Tibial nerve (tissue), 4 donors: Measurements from ENCODE around the gene MTURN. TPM values are rescaled to one million over a fixed set of nuclear protein-coding genes. Genes with fewer than 3 reads are reported as not detected.
A peak's percentile ranks its signal among the peaks of the same experiment; 100 is the strongest.

Source experiments
- DNase-seq, 2 donors: peaks; one replicate each; pipeline ENCODE4 v3.0.0-alpha.2; 2019; ENCODE audit warnings: low spot score in 2 of 2
- H3K27ac ChIP-seq, 4 donors: fragments of 200-600 bp; sonication (generic) in 3 of 4; one replicate each; pipeline ENCODE4 v1.5.1; 2017 to 2019; ENCODE audit warnings: mild to moderate bottlenecking in 1 of 4
- H3K27me3 ChIP-seq, 2 donors: fragments of 200-600 bp; sonication (generic) in 1 of 2; one replicate each; pipeline versions ENCODE4 v1.5.1 to v1.6.0; 2017 to 2019
- H3K36me3 ChIP-seq, 3 donors: fragments of 200-600 bp; sonication (generic); one replicate each; pipeline ENCODE4 v1.5.1; 2018 to 2019
- H3K4me1 ChIP-seq, 4 donors: fragments of 200-600 bp; sonication (generic) in 3 of 4; one replicate each; pipeline ENCODE4 v1.5.1; 2017 to 2019
- H3K4me3 ChIP-seq, 4 donors: fragments of 200-600 bp; sonication (generic) in 3 of 4; one replicate each; pipeline ENCODE4 v1.5.1; 2017 to 2019; ENCODE audit warnings: mild to moderate bottlenecking in 1 of 4, moderate library complexity in 1 of 4
- H3K9me3 ChIP-seq, 4 donors: fragments of 200-600 bp; sonication (generic) in 3 of 4; one replicate each; pipeline ENCODE4 v1.5.1; 2017 to 2019
- EP300 ChIP-seq, 2 donors: sonication (generic); formaldehyde crosslinking; IDR thresholded peaks; one replicate each; pipeline ENCODE4 v1.6.1; 2017; ENCODE audit warnings: antibody characterized with exemption in 2 of 2, mild to moderate bottlenecking in 1 of 2
- POLR2A ChIP-seq, 2 donors: fragments of 450-650 bp; IDR thresholded peaks; one replicate each; pipeline ENCODE4 v1.6.1; 2017; ENCODE audit warnings: antibody characterized with exemption in 2 of 2, mild to moderate bottlenecking in 2 of 2, moderate library complexity in 2 of 2
- WGBS, 2 donors: methylation state at CpG; one replicate each; pipeline ENCODE4 v1.1.5; 2018; 5-methylcytosine and 5-hydroxymethylcytosine counted together
- total RNA-seq, 4 donors: library from RNA; depleted of rRNA; stranded (reverse); fragments of >200 nt; gene quantifications; one replicate each; pipeline ENCODE4 v1.1.0, GENCODE V29; 2016
- TF ChIP-seq, protein P1 (sequence below), 5 experiments: fragments of 200-600 bp in 3 of 5; fragments of 450-650 bp in 2 of 5; sonication (generic) in 3 of 5; IDR thresholded peaks; one replicate each; pipeline ENCODE4 v1.5.1; 2016 to 2019; ENCODE audit warnings: antibody characterized with exemption in 5 of 5, mild to moderate bottlenecking in 3 of 5, moderate library complexity in 2 of 5

MTURN gene
- total RNA-seq, 4 donors from 2014 or later = 156 to 246 (median 186) TPM

DNA sequence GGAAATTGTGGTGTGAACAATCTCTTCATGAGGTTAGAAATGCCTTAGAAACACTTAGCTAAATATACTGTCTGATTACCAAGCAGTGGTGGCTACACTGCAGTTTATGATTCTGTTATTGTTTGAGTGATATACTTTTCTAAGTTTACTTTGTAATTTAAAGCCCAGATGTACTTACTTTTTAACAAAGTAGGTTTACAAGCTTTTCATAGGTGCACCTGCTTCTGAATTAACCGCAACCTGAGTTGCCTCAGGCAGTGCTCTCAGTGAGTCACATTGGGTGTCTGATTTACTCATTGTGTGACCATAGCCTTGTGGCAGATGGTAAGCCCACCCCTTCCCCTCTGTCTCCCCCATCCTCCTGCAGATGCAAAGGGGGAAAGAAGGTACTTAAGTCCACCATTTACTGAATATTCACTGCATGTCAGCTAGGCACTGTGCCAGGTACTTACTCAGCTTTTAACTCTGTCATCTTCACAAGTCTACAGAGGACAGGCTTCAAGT is 9.0 kb downstream of the MTURN start:
- H3K4me1 ChIP-seq = peaks cover 0 to 89% (median 29%) of the 10 kb centered on the region in 4 donors
- peak overlapping the region in 3 of 4 donors; percentile 52 to 98 (median 79) for H3K27ac ChIP-seq
- H3K9me3 ChIP-seq = no peaks in the 10 kb centered on the region
- WGBS, 2 donors = 92 to 100% methylated on average over 1 of the region's 1 CpG
- no peak for TF ChIP-seq EP300 (IDR thresholded peaks at IDR 0.05)
- TF ChIP-seq, protein P1, sequence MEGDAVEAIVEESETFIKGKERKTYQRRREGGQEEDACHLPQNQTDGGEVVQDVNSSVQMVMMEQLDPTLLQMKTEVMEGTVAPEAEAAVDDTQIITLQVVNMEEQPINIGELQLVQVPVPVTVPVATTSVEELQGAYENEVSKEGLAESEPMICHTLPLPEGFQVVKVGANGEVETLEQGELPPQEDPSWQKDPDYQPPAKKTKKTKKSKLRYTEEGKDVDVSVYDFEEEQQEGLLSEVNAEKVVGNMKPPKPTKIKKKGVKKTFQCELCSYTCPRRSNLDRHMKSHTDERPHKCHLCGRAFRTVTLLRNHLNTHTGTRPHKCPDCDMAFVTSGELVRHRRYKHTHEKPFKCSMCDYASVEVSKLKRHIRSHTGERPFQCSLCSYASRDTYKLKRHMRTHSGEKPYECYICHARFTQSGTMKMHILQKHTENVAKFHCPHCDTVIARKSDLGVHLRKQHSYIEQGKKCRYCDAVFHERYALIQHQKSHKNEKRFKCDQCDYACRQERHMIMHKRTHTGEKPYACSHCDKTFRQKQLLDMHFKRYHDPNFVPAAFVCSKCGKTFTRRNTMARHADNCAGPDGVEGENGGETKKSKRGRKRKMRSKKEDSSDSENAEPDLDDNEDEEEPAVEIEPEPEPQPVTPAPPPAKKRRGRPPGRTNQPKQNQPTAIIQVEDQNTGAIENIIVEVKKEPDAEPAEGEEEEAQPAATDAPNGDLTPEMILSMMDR (IDR thresholded peaks at IDR 0.05) = no peak
- TF ChIP-seq POLR2A (IDR thresholded peaks at IDR 0.05) = no peak
- H3K36me3 ChIP-seq = peaks cover 0 to 7% (median 0%) of the 10 kb centered on the region in 3 donors
- no peak overlapping the region for H3K4me3 ChIP-seq
- H3K27me3 ChIP-seq = no peaks in the 10 kb centered on the region
- no peak for DNase-seq

- 88 to 90% methylated on average over 5 of the region's 5 CpGs for WGBS, 2 donors
- TF ChIP-seq EP300 (IDR thresholded peaks at IDR 0.05) = no peak
- no peak for TF ChIP-seq POLR2A (IDR thresholded peaks at IDR 0.05)
- TF ChIP-seq, protein P1 (IDR thresholded peaks at IDR 0.05) = no peak
Measured at GRCh38 chr7:30144657-30145306, 10.0 kb downstream of the MTURN start.

GRCh38 chr7:30145426-30145970 is 10.7 kb downstream of the MTURN start:
- TF ChIP-seq POLR2A (IDR thresholded peaks at IDR 0.05) (no peak), EP300 (IDR thresholded peaks at IDR 0.05) (no peak)
- TF ChIP-seq, protein P1 (IDR thresholded peaks at IDR 0.05) = no peak
- peaks cover 0 to 23% (median 0%) of the 10 kb centered on the region in 3 donors for H3K36me3 ChIP-seq
- 64 to 71% methylated on average over 6 of the region's 6 CpGs for WGBS, 2 donors
- no peak for DNase-seq
- no peak overlapping the region for H3K4me3 ChIP-seq
- no peaks in the 10 kb centered on the region for H3K27me3 ChIP-seq
- H3K4me1 ChIP-seq = peaks cover 0 to 74% (median 25%) of the 10 kb centered on the region in 4 donors
- peak overlapping the region in 2 of 4 donors; percentile 79 to 98 for H3K27ac ChIP-seq
- H3K9me3 ChIP-seq = no peaks in the 10 kb centered on the region

More at GRCh38 chr7:30144657-30145306, 10.0 kb downstream of the MTURN start:
- no peak for DNase-seq
- H3K36me3 ChIP-seq = peaks cover 0 to 17% (median 0%) of the 10 kb centered on the region in 3 donors
- H3K4me3 ChIP-seq = no peak overlapping the region
- peaks cover 0 to 81% (median 27%) of the 10 kb centered on the region in 4 donors for H3K4me1 ChIP-seq
- H3K27ac ChIP-seq = peak overlapping the region in 2 of 4 donors; percentile 79 to 98
- H3K27me3 ChIP-seq = no peaks in the 10 kb centered on the region
- no peaks in the 10 kb centered on the region for H3K9me3 ChIP-seq

- Histone ChIP-seq H3K9me3 (no peaks in the 10 kb centered on the region), H3K36me3 (peaks cover 0 to 30% (median 0%) of the 10 kb centered on the region in 3 donors), H3K27ac (peak overlapping the region in 2 of 4 donors; percentile 79 to 98), H3K27me3 (no peaks in the 10 kb centered on the region), H3K4me3 (no peak overlapping the region), H3K4me1 (peaks cover 0 to 67% (median 25%) of the 10 kb centered on the region in 4 donors)
- DNase-seq = no peak
- WGBS, 2 donors = 68 to 76% methylated on average over 13 of the region's 13 CpGs
- TF ChIP-seq, protein P1 (IDR thresholded peaks at IDR 0.05) = no peak
- TF ChIP-seq POLR2A (IDR thresholded peaks at IDR 0.05) (no peak), EP300 (IDR thresholded peaks at IDR 0.05) (no peak)
Measured at GRCh38 chr7:30146127-30146612, 11.4 kb downstream of the MTURN start.

GRCh38 chr7:30147223-30147622 is 12.4 kb downstream of the MTURN start:
- Histone ChIP-seq H3K4me3 (no peak overlapping the region), H3K9me3 (no peaks in the 10 kb centered on the region), H3K27me3 (no peaks in the 10 kb centered on the region), H3K36me3 (peaks cover 0 to 40% (median 0%) of the 10 kb centered on the region in 3 donors), H3K27ac (peak overlapping the region in 2 of 4 donors; percentile 79 to 98), H3K4me1 (peaks cover 0 to 57% (median 20%) of the 10 kb centered on the region in 4 donors)
- DNase-seq = no peak
- WGBS, 2 donors = 57 to 67% methylated on average over 4 of the region's 4 CpGs
- no peak for TF ChIP-seq EP300 (IDR thresholded peaks at IDR 0.05)
- no peak for TF ChIP-seq POLR2A (IDR thresholded peaks at IDR 0.05)
- TF ChIP-seq, protein P1 (IDR thresholded peaks at IDR 0.05) = no peak
